K562 (cell line): ENCODE data around the gene AP2A2. TPM values are rescaled to one million over a fixed set of nuclear protein-coding genes. Genes with fewer than 3 reads are reported as not detected.

ENCODE experiments used
- ATAC-seq: fragments of 200-7000 bp; cut with Tn5 transposase; 3 replicates; pipeline ENCODE4 v1.9.1; 2020; ENCODE audit warnings: moderate library complexity
- BruUV-seq: library from RNA; stranded (reverse); fragments of 400-500 nt; replicated peaks from 2 replicates; lab custom pipeline; 2021; lab: Mats Ljungman, UMichigan
- CTCF ChIA-PET: fragments of 300-600 bp; formaldehyde crosslinking; extraction: SDS; loops from one replicate; lab custom pipeline; 2021; ENCODE audit warnings: low intra/inter-chr PET ratio; lab: Yijun Ruan, JAX
- POLR2A ChIA-PET: fragments of 300-600, 350-650 bp; sonication (Branson Sonifier 250); formaldehyde crosslinking; extraction: SDS; loops from one replicate; lab custom pipeline; 2021; ENCODE audit warnings: antibody characterized with exemption, inconsistent platforms; lab: Yijun Ruan, JAX
- DNase-seq, 4 experiments: peaks; one replicate each; pipeline versions ENCODE4 v3.0.0 to v3.0.0-alpha.2; 2011 to 2018; ENCODE audit warnings: low spot score in 3 of 4, mixed read lengths in 3 of 4; ENCODE audit errors: extremely low read depth in 1 of 4
- FAIRE-seq: peaks from 2 replicates; lab custom pipeline; 2011; peaks lifted over from hg19 to GRCh38; lab: Jason Lieb, UNC
- H2AFZ ChIP-seq: 2 replicates; pipeline ENCODE4 v1.6.0; 2011; ENCODE audit warnings: low read depth, low read length, control low read depth, inconsistent platforms
- H3K27ac ChIP-seq: fragments of 200-600 bp; 3 replicates; pipeline ENCODE4 v1.8.0; 2011; ENCODE audit warnings: low read depth, mild to moderate bottlenecking, control low read depth, inconsistent platforms, low read length, moderate library complexity, mixed read lengths; ENCODE audit errors: extremely low read depth
- H3K27me3 ChIP-seq, 2 experiments: fragments of 300-600 bp in 1 of 2; 2 replicates in 1 of 2; 3 replicates in 1 of 2; pipeline versions ENCODE4 v1.6.0 to v1.8.0; 2011; ENCODE audit warnings: inconsistent platforms in 2 of 2, low read length in 2 of 2, mild to moderate bottlenecking in 1 of 2, mixed read lengths in 1 of 2, moderate library complexity in 1 of 2; ENCODE audit not compliant: control insufficient read depth in 2 of 2, insufficient read depth in 2 of 2
- H3K36me3 ChIP-seq: fragments of 300-600 bp; 3 replicates; pipeline ENCODE4 v1.8.0; 2011; ENCODE audit warnings: mild to moderate bottlenecking, low read length, inconsistent platforms; ENCODE audit not compliant: control insufficient read depth, insufficient read depth
- H3K4me1 ChIP-seq, 2 experiments: fragments of 200-600 bp in 1 of 2; replicated peaks in 1 of 2; 2 replicates in 1 of 2; 3 replicates in 1 of 2; pipeline versions ENCODE4 v1.5.1 to v1.8.0; 2011; ENCODE audit warnings: inconsistent platforms in 2 of 2, low read length in 2 of 2, mild to moderate bottlenecking in 1 of 2, mixed read lengths in 1 of 2, moderate library complexity in 1 of 2; ENCODE audit not compliant: control insufficient read depth in 2 of 2, insufficient read depth in 2 of 2
- H3K4me2 ChIP-seq: 2 replicates; pipeline ENCODE4 v1.6.1; 2011; ENCODE audit warnings: low read length, control low read depth, inconsistent platforms, mixed read lengths; ENCODE audit not compliant: insufficient read depth
- H3K4me3 ChIP-seq: fragments of 200-600 bp; sonication (generic), shearing (Covaris generic); 2 replicates; pipeline ENCODE4 v1.5.1; 2016; ENCODE audit warnings: control low read depth, inconsistent platforms
- H3K79me2 ChIP-seq: fragments of 200-600 bp; 3 replicates; pipeline ENCODE4 v1.8.0; 2011; ENCODE audit warnings: low read length, inconsistent platforms; ENCODE audit not compliant: control insufficient read depth, insufficient read depth
- H3K9ac ChIP-seq, 2 experiments: 2 replicates each; pipeline versions ENCODE4 v1.6.0 to v1.6.1; 2011; ENCODE audit warnings: low read depth in 2 of 2, low read length in 2 of 2, control low read depth in 1 of 2, inconsistent platforms in 1 of 2, mild to moderate bottlenecking in 1 of 2, mixed read lengths in 1 of 2; ENCODE audit not compliant: insufficient read depth in 1 of 2
- H3K9me1 ChIP-seq: one replicate; pipeline ENCODE4 v1.6.0; 2011; ENCODE audit warnings: inconsistent platforms, mild to moderate bottlenecking, low read length, moderate library complexity; ENCODE audit not compliant: control insufficient read depth, insufficient read depth
- H3K9me3 ChIP-seq: replicated peaks from 2 replicates; pipeline ENCODE4 v1.5.1; 2011; ENCODE audit warnings: low read depth, low read length, inconsistent platforms; ENCODE audit not compliant: control insufficient read depth, insufficient read depth
- H4K20me1 ChIP-seq: replicated peaks from 2 replicates; pipeline ENCODE4 v1.6.1; 2011; ENCODE audit warnings: low read length, inconsistent platforms, mixed read lengths; ENCODE audit not compliant: control insufficient read depth, insufficient read depth
- CTCF ChIP-seq, 3 experiments: IDR thresholded peaks in 2 of 3; conservative IDR thresholded peaks in 1 of 3; 2 replicates each; pipeline ENCODE4 v1.5.1; 2011 to 2012; ENCODE audit warnings: low read length in 3 of 3, mild to moderate bottlenecking in 3 of 3, control low read depth in 2 of 3, improper control_type of control experiment in 1 of 3, inconsistent platforms in 1 of 3, low read depth in 1 of 3, mixed read lengths in 1 of 3, moderate library complexity in 1 of 3; ENCODE audit not compliant: insufficient read depth in 2 of 3
- CXXC5 ChIP-seq: fragments of 250-450 bp; sonication (Bioruptor Pico); IDR thresholded peaks from 2 replicates; pipeline ENCODE4 v1.8.0; 2022; ENCODE audit warnings: inconsistent platforms, mild to moderate bottlenecking, moderate library complexity
- HMGN3 ChIP-seq: IDR thresholded peaks from 2 replicates; pipeline ENCODE4 v1.6.1; 2011; ENCODE audit warnings: borderline replicate concordance, low read depth, mild to moderate bottlenecking, mixed read lengths, low read length; ENCODE audit not compliant: insufficient read length; ENCODE audit errors: extremely low read depth
- HOXB6 ChIP-seq: fragments of 250-450 bp; sonication (Bioruptor Pico); IDR thresholded peaks from 2 replicates; pipeline ENCODE4 v1.5.1; 2022; ENCODE audit warnings: mild to moderate bottlenecking, borderline replicate concordance
- KLF16 ChIP-seq: IDR thresholded peaks from 2 replicates; pipeline ENCODE4 v1.6.1; 2016; ENCODE audit warnings: antibody characterized with exemption
- MTA3 ChIP-seq: fragments of 450-650 bp; formaldehyde crosslinking; IDR thresholded peaks from 2 replicates; pipeline ENCODE4 v1.6.1; 2017; ENCODE audit warnings: mild to moderate bottlenecking, borderline replicate concordance
- RAD21 ChIP-seq, 2 experiments: fragments of 250-450 bp in 1 of 2; fragments of 450-650 bp in 1 of 2; sonication (Bioruptor Pico) in 1 of 2; formaldehyde crosslinking in 1 of 2; IDR thresholded peaks in 1 of 2; conservative IDR thresholded peaks in 1 of 2; 2 replicates each; pipeline versions ENCODE4 v1.4.0 to v1.8.0; 2020 to 2022; ENCODE audit warnings: mild to moderate bottlenecking in 2 of 2, moderate library complexity in 1 of 2
- SIN3A ChIP-seq, 2 experiments: fragments of 150-350 bp in 1 of 2; IDR thresholded peaks; 2 replicates each; pipeline ENCODE4 v1.6.1; 2011 to 2016; ENCODE audit warnings: borderline replicate concordance in 2 of 2, low read depth in 2 of 2, low read length in 2 of 2, mild to moderate bottlenecking in 2 of 2, moderate library complexity in 2 of 2; ENCODE audit not compliant: control insufficient read depth in 1 of 2
- TAL1 ChIP-seq: fragments of 450-650 bp; IDR thresholded peaks from 2 replicates; pipeline ENCODE4 v1.6.1; 2016; ENCODE audit warnings: mild to moderate bottlenecking
- TRIM28 ChIP-seq: fragments of 450-650 bp; IDR thresholded peaks from 2 replicates; pipeline ENCODE4 v1.6.1; 2017
- VEZF1 ChIP-seq: fragments of 200-800 bp; sonication (Bioruptor generic); IDR thresholded peaks from 2 replicates; pipeline ENCODE4 v1.6.1; 2017; ENCODE audit warnings: missing genetic modification characterization, missing compliant biosample characterization
- XRCC3 ChIP-seq: fragments of 450-650 bp; IDR thresholded peaks from 2 replicates; pipeline ENCODE4 v1.6.1; 2017; ENCODE audit warnings: mild to moderate bottlenecking, moderate library complexity
- WGBS: fragments of 100-300 bp; shearing (Covaris generic); methylation state at CpG from one replicate; pipeline ENCODE4 v1.1.6; 2016; ENCODE audit warnings: low coverage, mixed read lengths; ENCODE audit not compliant: insufficient coverage; ENCODE audit errors: missing lambda C conversion rate; 5-methylcytosine and 5-hydroxymethylcytosine counted together
- in situ Hi-C: fragments of 300-500 bp; cut with MboI; formaldehyde crosslinking; loops from 4 replicates; pipeline ENCODE4 v1.15.0; 2018; ENCODE audit warnings: inconsistent platforms, mixed read lengths
- intact Hi-C: fragments of 100-400 bp; cut with micrococcal nuclease; formaldehyde crosslinking; loops from 2 replicates; pipeline ENCODE4 v1.14.2; 2022
- polyA plus RNA-seq, 8 experiments: library from polyadenylated mRNA; depleted of rRNA in 4 of 8; stranded (reverse) in 5 of 8; unstranded in 3 of 8; fragments of >200 nt; fragmentation: Nextera tagmentation in 2 of 8; fragmentation: Illumina TruSeq in 1 of 8; extraction: Ambion mirVana in 2 of 8; extraction: Trizol in 1 of 8; gene quantifications; 2 replicates each; pipeline versions ENCODE4 v1.2.1 to v1.2.3, GENCODE V29; 2011 to 2014; ENCODE audit warnings: inconsistent platforms in 1 of 8, missing spikeins in 1 of 8
- total RNA-seq, 7 experiments: library from RNA; depleted of rRNA in 6 of 7; stranded (reverse); fragments of >200 nt in 6 of 7; fragmentation: Illumina TruSeq in 2 of 7; extraction: Trizol in 2 of 7; gene quantifications; 2 replicates each; pipeline versions ENCODE4 v1.2.1 to v1.2.3, GENCODE V29; 2011 to 2021; ENCODE audit warnings: low replicate concordance in 1 of 7
- TF ChIP-seq, protein P1 (sequence below): fragments of 250-450 bp; sonication (Bioruptor Pico); IDR thresholded peaks from 2 replicates; pipeline ENCODE4 v1.5.0; 2022; ENCODE audit warnings: mild to moderate bottlenecking

Gene AP2A2
- total and polyA plus RNA-seq, 9 of the 15 experiments (the other 6 are each of a cell fraction or from before 2014, with no cell fraction given): 0.69 to 41.7 (median 15.2) TPM

GRCh38 chr11:1041936-1042608 is 116.4 kb downstream of the AP2A2 start:
- H3K4me1 ChIP-seq: peaks cover 0 to 44% of the 10 kb centered on the region in 2 experiments; a peak in 2 of 5 replicates
- peaks cover 11 to 44% of the 10 kb centered on the region in 2 experiments for H3K27me3 ChIP-seq
- 1% methylated on average over 13 of the region's 18 CpGs for WGBS
- peak; percentile 82 for ATAC-seq
- H3K79me2 ChIP-seq: no peaks in the 10 kb centered on the region
- no peaks in the 10 kb centered on the region for H3K9me1 ChIP-seq
- H3K9ac ChIP-seq: peak overlapping the region in 1 of 2 experiments; percentile 78; a peak in 2 of 4 replicates
- H4K20me1 ChIP-seq: peaks cover 15% of the 10 kb centered on the region; the same call in 1 of the 2 replicates
- FAIRE-seq: no peak
- ChIA-PET POLR2A (interaction anchor here (0.9 kb wide), 1 partner anchor 23 kb away, joined by 3 read pairs; no protein-coding TSS in a partner anchor), CTCF (no interaction called here)
- no peak overlapping the region for H3K4me2 ChIP-seq
- BruUV-seq: no TSS peak
- no peak overlapping the region for H2AFZ ChIP-seq
- DNase-seq: peak; percentile 58 to 66 (median 62)
- no peak overlapping the region for H3K4me3 ChIP-seq
- H3K36me3 ChIP-seq: no peaks in the 10 kb centered on the region
- intact Hi-C loops (no loop called here), in situ Hi-C loops (no loop called here)
- H3K27ac ChIP-seq: no peak overlapping the region
- no peaks in the 10 kb centered on the region for H3K9me3 ChIP-seq
- peak; percentile 47; the same call in 1 of the 2 replicates for TF ChIP-seq TAL1
- no peak for TF ChIP-seq TRIM28
- TF ChIP-seq MTA3: no peak
- TF ChIP-seq CXXC5 (CRISPR knock-in tag): peak; percentile 66
- TF ChIP-seq HOXB6 (CRISPR knock-in tag): no peak
- TF ChIP-seq HMGN3: peak; percentile 81
- peak; percentile 45; the same call in 1 of the 2 replicates for TF ChIP-seq KLF16
- no peak for TF ChIP-seq XRCC3
- TF ChIP-seq, protein P1, sequence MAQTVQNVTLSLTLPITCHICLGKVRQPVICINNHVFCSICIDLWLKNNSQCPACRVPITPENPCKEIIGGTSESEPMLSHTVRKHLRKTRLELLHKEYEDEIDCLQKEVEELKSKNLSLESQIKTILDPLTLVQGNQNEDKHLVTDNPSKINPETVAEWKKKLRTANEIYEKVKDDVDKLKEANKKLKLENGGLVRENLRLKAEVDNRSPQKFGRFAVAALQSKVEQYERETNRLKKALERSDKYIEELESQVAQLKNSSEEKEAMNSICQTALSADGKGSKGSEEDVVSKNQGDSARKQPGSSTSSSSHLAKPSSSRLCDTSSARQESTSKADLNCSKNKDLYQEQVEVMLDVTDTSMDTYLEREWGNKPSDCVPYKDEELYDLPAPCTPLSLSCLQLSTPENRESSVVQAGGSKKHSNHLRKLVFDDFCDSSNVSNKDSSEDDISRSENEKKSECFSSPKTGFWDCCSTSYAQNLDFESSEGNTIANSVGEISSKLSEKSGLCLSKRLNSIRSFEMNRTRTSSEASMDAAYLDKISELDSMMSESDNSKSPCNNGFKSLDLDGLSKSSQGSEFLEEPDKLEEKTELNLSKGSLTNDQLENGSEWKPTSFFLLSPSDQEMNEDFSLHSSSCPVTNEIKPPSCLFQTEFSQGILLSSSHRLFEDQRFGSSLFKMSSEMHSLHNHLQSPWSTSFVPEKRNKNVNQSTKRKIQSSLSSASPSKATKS (CRISPR knock-in tag): no peak
- peak; percentile 22 to 44 (median 27); a peak in 3 of 6 replicates for TF ChIP-seq CTCF (IDR thresholded peaks at IDR 0.05 in 2 of 3, conservative IDR thresholded peaks at IDR 0.05 in 1 of 3; ENCODE audit: insufficient read depth in 2 of 3, low read depth in 1 of 3, low read length in 3 of 3)
- peak; percentile 61 for TF ChIP-seq VEZF1 (CRISPR knock-in tag)
- peak; percentile 33 to 61 for TF ChIP-seq RAD21 (CRISPR knock-in tag; conservative IDR thresholded peaks at IDR 0.05 in 1 of 2, IDR thresholded peaks at IDR 0.05 in 1 of 2)
- TF ChIP-seq SIN3A (IDR thresholded peaks at IDR 0.05; ENCODE audit: borderline replicate concordance in 2 of 2, control insufficient read depth in 1 of 2, low read depth in 2 of 2, low read length in 2 of 2): no peak
